GM08714 (cell line): ENCODE measurements around the gene ACOX3.
"Not testable (repeated sequence)": the region's sequence is repeated elsewhere in the genome, so short reads cannot be mapped to it uniquely, and the experiment has no call there.

Source experiments
- H3K4me3 ChIP-seq: fragments of 200-500 bp; sonication (Bioruptor generic); 2 replicates; pipeline ENCODE4 v1.5.1; 2014; ENCODE audit warnings: mild to moderate bottlenecking, low read length, inconsistent platforms
- ZNF274 ChIP-seq: IDR thresholded peaks from 2 replicates; pipeline ENCODE4 v1.6.1; 2012; ENCODE audit warnings: mild to moderate bottlenecking, low read depth, low read length

ACOX3 gene

GRCh38 chr4:8410066-8410625 lies 30.4 kb downstream of the ACOX3 start:
- TF ChIP-seq ZNF274, result no peak
- no peak overlapping the region for H3K4me3 ChIP-seq

DNA sequence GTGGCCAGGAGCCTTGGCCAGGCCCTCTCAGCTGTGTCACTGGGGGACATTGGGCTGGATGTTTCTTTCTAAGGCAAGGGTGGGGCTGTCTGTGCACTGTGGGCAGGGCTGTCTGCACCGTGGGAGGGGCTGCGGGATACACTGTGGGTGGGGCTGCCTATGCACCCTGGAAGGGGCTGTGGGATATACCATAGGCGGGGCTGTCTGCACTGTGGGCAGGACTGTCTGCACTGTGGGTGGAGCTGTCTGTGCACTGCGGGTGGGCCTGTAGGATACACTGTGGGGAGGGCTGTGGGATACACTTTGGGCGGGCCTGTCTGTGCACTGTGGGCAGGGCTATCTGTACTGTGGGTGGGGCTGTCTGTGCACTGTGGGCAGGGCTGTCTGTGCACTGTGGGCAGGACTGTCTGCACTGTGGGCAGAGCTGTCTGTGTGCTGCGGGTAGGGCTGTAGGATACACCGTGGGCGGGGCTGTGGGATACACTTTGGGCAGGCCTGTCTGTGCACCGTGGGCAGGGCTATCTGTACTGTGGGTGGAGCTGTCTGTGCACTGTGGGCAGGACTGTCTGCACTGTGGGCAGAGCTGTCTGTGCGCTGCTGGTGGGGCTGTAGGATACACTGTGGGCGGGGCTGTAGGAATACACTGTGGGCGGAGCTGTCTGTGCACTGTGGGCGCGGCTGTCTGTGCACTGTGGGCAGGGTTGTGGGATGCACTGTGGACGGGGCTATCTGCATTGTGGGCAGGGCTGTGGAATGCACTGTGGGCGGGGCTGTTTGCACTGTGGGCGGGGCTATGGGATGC lies 31.1 kb downstream of the ACOX3 start:
- H3K4me3 ChIP-seq, result no peak overlapping the region
- TF ChIP-seq ZNF274, result no peak

DNA sequence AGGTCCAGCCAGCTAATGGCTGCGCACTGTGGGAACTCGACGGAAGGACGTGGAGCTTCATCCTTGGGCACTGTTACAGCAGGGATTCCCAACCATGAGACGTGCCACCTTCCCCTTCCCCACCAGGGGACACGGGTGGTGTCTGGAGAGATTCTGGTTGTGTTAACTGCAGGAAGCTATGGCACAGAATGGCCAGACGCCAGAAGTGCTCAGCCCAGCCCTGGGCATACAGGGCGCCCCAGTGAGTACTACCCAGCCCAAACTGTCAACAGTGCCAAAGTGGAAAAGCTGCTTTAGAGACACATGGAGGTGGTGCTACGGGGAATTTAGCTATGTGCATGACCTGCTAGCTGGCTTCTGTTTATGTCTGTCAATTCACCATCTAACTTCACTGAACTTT lies 32.8 kb downstream of the ACOX3 start:
- no peak overlapping the region for H3K4me3 ChIP-seq
- TF ChIP-seq ZNF274, result no peak

- no peak overlapping the region for H3K4me3 ChIP-seq
These were observed 33.2 kb downstream of the ACOX3 start for GRCh38 chr4:8407316-8407715.

DNA sequence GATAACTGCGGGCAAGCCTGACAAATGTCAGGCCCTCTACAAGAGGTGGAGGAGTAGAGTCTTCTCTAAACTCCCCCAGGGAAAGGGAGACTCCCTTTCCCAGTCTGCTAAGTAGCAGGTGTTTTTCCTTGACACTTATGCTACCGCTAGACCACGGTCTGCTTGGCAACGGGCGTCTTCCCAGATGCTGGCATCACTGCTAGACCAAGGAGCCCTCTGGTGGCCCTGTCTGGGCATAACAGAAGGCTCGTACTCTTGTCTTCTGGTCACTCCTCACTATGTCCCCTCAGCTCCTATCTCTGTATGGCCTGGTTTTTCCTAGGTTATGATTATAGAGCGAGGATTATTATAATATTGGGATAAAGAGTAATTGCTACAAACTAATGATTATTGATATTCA lies 33.6 kb downstream of the ACOX3 start:
- not testable (repeated sequence) for H3K4me3 ChIP-seq

More at GRCh38 chr4:8407316-8407715, 33.2 kb downstream of the ACOX3 start:
- no peak for TF ChIP-seq ZNF274

DNA sequence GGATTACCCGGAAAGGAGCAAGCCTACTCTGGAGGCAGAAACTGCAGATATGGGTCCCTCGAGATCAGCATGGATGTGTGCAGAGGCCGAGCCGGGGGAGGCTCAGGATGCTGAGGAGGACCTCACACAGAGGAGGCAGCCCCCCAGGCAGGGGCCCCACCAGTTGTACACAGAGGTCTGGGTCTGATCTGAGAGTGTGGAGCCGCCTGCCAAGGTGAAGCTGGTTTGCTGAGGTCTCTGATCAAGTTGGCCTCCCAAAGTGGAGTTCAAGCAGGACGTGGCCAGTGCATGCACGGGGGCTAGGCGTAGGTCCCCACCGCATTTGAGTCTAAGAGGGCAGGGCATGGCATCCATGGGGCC lies 35.0 kb downstream of the ACOX3 start:
- no peak overlapping the region for H3K4me3 ChIP-seq

DNA sequence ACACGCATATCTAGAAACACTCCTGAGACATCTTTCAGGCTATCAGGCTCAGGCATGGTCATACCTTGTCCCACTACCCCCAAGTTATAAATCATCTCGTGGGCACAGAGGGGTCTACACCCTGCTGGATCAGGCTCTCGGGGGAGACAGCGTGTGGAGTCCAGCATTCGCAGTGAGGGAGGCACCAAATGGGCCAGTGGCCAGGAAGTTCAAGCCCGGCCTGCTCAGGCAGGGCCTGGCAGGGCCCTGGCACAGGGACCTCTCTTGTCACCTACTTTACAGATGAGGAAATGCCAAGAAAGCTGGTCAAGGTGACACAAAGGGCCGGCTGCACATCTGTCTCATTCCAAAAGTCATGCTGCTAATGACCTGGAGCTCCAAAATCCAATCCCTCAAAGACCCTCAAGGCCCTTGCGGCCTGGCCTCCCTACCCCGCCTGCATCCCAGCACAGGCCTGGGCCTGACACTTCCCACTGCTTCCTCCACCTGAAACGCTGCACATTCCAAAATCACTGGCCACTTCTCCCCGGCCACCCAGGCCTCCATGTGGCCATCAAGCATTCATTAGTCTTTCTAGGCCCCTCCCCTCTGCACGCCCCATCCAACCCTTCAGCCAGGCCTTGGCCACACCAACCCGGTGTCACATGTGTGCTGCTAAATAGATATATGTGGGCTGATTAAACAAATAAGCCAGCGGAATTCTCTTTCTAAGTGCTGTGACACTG lies 35.6 kb downstream of the ACOX3 start:
- no peak overlapping the region for H3K4me3 ChIP-seq
- no peak for TF ChIP-seq ZNF274

More for the DNA sequence above, 35.0 kb downstream of the ACOX3 start:
- TF ChIP-seq ZNF274, result no peak

DNA sequence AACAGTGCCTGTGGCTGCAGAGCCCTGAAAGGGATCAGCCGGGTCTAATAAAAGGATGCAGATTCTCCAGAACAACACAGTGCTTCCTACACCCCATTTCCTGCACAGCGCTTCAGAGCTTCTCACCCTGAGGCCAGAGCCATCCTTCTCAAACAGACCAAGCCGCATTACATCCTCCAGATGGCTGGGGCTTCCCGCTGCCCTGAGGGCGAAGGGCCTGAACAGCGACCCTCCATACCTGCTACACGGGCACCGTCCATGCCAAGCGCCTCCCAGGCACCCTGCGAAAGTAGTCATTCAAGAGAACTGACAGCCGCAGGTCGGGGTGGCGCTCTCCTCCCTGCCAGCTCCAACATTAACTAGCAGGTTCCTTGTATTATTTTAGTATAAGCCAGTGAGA lies 36.5 kb downstream of the ACOX3 start:
- no peak overlapping the region for H3K4me3 ChIP-seq
- no peak for TF ChIP-seq ZNF274

- no peak for TF ChIP-seq ZNF274
These were observed 37.3 kb downstream of the ACOX3 start for GRCh38 chr4:8403173-8403753.

DNA sequence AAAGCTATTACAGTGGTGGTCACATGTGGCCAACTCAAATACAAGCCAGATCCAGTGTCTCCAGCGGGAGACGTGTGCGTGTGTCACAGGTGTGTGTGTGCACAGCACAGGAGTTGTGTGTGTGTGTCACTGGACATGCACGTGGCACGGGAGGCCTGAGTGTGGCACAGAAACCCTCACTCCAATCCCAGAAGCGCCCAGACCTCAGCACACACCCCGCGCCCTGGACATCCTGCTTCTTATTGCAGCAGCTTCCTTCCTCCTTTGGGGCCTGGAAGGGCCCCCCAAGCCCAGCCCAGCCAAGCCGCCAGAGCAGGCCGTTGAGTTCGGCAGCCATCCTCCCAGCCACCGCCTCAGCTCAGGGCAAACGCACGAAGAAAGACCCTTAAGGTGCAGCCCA lies 37.9 kb downstream of the ACOX3 start:
- no peak for TF ChIP-seq ZNF274
- no peak overlapping the region for H3K4me3 ChIP-seq

More at GRCh38 chr4:8403173-8403753, 37.3 kb downstream of the ACOX3 start:
- H3K4me3 ChIP-seq, result no peak overlapping the region

- no peak overlapping the region for H3K4me3 ChIP-seq
- no peak for TF ChIP-seq ZNF274
These were observed 38.3 kb downstream of the ACOX3 start for GRCh38 chr4:8402181-8402597.

DNA sequence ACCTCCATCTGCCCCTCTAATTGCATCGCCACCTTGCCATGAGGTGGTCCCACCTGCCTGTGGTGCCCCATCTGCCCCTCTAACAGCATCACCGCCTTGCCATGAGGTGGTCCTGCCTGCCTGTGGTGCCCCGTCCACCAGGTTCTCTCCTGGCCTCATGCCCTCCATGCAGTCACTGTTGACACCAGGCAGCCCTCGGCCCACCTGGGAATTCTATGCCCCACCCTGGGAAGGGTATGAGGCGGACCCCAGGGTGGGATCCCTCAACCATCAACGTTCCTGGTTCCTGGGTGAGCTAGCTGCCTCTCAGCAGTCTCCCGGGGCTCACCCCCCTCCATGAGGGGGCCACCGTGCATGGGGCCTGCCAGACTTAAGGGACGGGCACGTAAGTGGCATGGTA lies 38.9 kb downstream of the ACOX3 start:
- TF ChIP-seq ZNF274, result no peak
- no peak overlapping the region for H3K4me3 ChIP-seq

GRCh38 chr4:8400632-8401325 lies 39.7 kb downstream of the ACOX3 start:
- no peak for TF ChIP-seq ZNF274
- no peak overlapping the region for H3K4me3 ChIP-seq

GRCh38 chr4:8399298-8399697 lies 41.2 kb downstream of the ACOX3 start:
- TF ChIP-seq ZNF274, result no peak
- no peak overlapping the region for H3K4me3 ChIP-seq
